NCI-H446 treated with DMSO at 0.1 percent for 48 hours (cell line): ENCODE measurements around the gene PSMB5.

Experiments used
- DNase-seq: peaks from one replicate; lab custom pipeline; 2025; lab: John Stamatoyannopoulos, UW

Gene PSMB5

DNA sequence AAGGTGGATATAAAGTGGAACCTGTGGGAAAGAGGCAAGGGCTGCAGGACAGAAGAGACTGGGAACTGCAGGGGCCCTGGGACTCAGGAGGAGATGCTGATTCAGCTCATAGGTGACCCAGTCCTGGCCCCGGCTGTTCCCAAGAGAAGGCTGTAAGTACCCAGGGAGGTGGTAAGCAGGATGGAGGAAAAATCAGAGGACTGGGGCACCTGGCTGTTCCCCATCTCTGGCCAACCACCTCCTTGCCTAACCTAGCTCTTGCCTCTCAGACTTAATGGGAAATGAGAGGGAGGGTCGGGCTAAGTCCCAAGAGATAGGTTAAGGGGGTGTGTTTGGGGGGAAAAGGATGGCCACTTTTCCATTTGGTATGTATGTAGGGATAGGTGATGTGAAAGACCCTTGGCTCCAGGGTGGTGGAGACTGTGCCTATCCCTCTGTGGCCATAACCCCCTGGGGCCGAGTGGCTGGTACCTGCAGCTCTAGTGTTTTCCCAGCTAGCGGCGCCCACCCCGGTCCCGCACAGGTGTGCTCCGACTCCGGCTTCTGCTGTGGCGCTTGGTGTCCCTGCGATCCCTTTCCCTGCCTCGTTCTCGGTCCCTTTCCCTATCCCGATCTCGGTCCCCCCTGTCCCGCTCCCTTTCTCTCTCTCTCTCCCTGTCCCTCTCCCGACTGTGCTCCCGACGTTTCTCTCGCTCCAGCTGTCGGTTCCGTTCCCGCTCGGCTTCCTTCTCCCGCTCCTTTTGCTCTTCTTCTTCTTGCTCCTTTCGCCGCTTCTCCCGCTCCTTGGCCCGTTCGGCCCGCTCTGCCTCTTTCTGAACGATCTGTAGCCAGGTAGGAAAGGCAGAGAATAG is 24.2 kb upstream of the PSMB5 start:
- no peak for DNase-seq

DNA sequence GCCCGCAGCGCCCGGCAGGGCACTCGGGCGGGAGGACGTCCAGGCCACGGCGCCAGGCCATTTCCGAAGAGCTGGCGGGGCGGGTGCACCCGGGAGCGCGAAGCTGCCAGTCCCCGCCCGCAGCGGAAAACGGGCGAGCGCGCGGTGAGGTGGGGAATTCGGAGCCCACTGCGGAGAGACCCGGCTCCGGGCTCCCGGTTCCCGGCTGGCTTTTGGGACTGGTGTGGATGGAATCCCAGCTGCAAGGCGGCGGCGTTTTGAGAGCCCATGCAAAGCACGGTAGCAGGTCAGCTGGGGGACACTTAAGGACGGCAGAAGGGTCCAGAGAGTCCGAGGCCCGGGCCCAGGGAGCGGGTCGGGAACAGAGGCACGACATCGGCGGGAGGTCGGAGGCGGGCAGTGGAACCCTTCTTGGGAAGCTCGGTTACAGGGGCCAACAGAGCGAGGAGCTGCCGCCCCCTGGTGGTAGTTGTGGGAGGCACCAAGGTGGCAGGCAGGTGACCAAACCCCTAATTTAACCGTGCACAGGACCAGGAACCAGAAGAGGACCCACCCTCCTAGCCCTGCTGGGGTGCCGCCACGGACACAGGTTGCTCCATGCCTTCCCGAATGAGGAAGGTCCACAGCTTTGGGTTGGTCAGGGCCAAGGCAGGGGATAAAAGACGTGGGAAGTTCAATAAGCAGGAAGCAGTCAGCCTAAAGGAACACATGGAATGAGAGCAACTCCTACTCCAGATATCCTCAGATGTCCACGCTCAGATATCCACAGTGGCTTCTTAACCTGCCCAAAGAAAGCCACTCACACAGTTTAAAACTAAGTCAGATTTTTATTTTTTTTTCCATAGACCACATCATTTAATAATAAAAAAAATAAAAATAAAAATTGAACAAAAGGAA is 23.3 kb upstream of the PSMB5 start:
- no peak for DNase-seq

DNA sequence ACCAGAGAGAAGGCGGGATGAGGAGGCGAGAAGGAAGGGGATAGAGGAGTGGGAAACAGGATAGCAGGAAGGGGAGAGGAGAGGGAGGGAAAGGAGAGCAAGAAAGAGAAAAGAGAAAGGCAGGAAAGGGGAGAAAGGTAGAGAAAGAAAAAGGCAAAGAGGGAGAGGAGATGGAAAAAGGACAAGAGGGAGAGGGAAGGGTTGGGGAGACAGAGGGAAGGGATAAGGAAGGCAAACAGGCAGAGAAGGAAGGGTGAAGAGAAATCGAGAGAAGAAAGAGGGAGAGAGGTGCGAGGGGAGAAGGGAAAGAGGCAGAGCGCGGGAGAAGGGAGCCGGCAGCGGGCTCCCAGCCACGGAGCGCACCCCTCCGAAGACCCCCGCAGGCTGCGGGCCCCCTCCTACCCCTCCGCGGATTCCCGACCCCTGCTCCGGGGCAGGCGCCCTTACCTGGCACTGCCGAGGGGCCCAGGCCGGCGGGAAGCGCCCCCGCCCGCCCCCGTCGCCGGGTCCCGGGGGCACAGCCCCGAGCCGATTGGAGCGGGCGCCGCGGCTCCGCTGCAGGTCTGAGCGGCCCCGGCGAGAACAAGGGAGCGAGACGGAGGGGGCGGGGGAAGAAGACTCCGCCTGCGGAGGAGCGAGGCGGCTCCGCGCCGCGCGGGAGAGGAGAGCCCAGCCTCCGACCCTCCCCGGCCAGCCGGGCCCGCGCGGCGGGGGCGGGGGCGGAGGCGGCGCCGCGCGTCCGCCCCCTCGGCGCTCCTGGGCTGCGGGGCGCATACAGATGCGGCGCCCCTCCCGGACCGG is 22.5 kb upstream of the PSMB5 start, which contains the start of gene CDH24:
Gene CDH24, minus strand, starts transcription at position 565 of the 801 bp plus-strand sequence. CDS start 1,787 bp downstream, outside the sequence.
- DNase-seq = no peak

DNA sequence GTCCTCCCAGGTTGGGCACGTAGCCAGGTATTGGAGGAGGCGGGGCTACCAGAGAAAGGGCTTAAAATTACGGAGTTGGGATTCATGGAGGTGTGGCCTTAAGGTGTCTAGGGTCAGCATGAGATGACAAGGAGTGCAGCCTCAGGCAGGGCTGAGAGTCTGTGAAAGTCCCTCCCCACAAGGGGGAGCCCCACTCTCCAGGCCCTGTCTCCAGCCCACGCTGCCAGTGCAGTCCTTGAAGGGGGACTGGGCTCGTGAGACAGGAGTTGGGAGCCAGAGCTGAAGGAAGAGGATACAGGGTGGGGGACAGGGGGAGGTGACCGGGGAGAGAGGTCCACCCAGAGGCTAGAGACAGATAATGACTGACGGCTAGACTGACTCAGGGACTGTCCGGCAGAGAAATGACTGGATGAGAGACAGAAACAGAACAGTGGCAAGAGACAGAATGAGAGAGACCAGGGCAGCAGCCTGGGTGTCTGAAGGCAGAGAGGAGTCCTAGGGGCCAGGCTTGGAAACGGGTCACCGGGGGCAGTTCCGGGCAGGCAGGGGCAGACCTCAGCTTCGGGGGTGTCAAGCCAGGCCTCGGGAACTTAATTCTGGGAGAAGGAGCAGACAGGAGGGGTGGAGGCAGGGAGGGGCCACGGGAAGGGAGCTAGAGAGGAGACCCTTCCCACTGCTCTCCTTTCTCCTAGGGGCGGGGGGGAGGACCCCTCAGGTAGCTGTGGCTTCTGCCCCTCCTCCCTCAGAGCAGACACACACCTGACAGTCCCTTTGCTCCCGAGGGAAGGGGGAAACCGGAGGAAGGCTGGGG is 21.6 kb upstream of the PSMB5 start:
- DNase-seq = no peak

DNA sequence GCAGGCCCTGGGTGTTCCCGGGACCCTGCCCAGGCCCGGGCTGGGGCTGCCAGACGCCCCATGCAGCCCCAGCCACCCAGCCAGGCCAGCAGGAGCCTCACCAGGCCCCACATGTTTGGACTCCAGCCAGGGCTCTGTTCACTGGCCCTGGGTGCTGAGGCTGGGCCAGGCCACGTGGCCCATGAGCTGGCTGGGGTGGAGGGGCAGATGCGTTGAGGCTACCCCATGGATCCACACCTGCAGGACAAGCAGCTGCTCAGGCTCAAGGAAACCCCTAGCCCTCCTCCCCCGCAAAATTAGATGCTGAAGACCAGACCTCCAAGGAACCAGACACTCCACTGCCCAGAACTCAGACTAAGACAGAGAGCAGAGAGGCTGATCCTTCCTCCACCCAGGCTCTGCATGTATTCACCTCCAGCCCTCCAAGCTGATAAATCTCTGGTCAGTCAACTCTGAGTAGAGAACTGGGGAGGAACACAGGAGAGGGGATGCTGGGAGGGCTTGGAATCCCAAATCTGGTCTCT is 21.0 kb upstream of the PSMB5 start:
- DNase-seq = no peak

DNA sequence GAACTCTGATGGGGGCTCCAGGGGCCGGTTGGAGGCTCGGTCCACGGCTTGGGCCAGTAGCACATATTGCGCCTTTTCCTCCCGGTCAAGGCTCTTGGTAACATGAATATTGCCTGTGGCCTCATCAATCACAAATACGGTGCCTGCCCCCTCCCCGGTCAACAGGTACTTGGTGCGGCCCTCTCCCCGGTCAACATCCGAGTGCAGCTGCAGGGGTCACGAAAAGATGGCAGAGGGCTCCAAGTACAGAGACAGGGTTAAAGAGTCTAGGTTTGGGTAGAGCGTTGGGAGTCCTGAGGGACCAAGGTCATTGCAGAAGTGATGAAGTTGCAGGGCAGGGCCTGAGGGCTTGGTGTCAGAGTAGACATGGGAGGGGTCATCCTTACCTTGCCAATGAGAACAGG is 20.4 kb upstream of the PSMB5 start:
- DNase-seq = no peak

DNA sequence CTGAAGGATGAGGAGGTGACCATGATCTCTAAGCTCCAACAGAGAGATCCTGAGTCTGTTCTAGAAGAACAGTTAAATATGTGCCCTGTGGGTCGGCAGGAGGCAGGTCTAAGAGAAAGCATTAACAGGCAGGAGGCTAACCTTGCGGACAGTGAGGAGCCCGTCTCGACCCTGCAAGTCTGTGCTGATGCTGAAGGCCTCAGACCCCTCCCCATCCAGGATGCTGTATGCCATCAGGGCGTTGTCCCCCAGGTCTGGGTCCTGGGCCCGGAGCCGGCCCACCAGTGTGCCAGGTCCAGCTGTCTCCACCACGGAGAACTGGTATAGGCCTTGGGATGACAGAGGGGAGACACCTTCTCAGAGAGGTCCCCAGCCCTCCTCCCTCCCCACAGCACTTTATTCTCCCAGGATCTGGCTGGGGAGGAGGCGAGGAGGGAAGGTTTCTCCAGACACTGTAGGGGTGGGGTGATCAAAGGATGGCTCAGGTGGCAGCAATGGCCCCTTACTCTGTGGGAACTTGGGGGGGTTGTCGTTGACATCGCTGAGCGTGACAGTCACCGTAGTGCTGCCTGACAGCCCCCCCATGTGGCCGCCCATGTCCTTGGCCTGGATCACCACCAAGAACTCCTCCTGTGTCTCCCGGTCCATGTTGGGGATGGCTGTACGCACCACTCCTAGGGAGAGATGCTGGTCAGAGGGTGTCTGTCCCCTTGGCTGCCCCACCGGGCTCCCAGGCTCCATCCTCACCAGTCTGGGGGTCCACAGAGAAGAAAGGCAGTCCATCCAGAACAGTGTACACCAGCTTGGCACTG is 19.5 kb upstream of the PSMB5 start:
- DNase-seq = no peak

DNA sequence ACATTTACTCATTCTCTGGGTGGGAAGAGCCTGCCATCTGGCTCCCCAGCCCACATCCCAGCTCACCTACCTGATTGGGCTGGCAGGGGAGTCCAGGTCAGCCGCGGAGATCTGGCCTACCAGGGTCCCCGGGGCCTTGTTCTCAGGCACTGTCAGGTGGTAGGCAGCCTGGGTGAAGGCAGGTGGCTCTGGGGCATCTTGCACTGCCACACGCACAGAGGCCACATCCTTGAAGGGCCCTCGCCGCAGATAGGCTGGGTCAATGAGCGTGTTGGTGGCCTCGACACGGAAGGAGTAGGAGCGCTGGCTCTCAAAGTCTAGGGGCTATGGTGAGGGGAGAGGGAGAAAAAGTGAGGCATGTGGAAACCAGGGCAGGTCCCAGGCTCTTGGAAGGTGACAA is 18.7 kb upstream of the PSMB5 start:
- DNase-seq = no peak

DNA sequence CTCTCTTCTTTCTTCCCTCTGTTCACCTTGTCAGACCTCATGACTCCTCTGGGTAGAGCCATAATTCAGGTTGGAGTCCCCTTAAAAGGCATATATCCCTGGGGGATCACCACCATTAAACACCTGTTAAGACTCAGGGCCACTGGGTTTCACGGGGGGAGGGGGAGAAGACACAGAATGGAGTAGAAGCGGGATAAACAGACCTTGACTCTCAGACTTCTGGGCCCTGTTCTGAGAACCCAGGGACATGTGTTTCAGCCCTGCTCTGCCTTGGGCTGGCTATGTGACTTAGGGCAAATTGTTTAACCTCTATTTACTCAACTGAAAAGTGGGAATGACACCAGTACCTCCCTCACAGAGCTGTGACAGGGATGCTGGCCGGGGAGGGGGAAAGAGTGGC is 18.0 kb upstream of the PSMB5 start:
- DNase-seq = no peak

DNA sequence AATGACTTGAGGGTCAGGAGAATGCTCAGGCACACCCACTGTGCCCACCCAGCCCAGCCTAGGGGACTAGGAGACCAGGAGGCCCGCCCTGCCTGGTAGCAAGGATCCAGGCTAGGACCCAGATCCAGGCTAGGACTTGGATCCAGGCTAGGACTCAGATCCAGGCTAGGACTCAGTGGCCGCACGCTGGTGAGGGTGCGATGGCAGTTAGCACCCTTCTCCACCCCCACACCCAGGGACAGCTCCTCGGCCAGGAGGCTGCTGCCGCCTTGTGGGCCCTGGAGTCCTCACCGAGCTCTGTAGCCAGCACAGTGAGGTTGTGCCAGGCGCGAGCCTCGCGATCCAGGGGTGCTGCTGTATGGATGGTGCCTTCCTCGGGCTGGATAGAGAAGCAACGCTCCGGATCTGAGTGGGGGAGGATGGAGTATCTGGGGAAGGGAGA is 17.5 kb upstream of the PSMB5 start:
- DNase-seq = no peak

DNA sequence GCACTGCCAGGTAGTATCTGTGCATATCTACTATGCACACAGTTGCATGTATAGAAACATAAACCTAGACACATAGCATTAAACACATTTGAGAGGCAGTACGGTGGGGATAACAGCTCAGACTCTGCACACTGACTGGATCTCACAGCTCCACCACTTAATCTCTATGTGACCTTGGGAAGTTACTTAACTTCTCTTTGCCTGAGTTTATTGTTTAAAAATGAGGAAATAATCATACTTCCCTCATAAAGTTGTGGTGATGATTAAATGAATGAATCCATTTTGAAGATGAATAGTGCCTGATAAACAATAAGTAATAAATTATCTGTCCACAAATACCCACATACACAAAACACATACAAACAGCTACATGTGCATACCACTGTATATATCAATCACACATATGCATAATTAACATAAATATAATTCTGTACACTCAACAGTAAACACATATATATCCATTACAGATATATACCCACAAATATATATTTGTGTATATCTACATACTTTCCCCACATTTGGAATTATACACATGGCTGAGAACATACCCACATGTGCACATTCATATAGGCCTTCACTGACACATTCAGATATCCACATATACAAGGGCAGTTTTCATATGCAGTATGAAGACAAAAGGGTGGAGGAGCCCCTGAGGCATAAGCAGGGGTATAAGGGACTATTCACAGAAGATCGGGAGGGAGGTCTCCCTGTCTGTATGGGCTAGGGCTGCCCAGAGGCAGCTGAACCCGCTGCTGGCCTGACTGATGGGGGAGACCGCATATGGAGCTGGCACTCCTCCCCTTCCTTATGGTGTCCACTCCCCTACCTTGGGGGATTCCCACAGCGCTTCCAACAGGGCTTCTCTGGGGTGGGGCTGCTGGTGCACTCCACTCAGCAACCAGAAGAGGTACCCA is 16.7 kb upstream of the PSMB5 start:
- no peak for DNase-seq

DNA sequence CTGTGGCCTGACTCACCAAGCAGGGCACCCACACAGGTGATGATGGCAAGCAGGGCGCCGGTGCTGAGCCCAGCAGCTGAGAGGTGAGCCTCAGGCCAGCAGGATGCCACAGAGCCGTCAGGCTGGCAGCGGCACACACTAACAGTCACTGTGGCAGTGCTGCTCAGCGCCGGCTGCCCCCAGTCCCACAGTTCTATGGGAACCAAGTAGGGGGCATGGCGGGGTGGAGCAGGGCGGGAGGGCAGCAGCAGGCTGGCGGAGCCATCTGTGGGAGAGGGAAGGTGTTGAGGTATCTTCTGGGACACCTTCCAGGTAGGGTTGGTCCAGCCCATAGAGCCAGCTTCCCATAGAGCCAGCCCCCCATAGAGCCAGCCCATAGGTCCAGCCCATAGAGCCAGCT is 14.3 kb upstream of the PSMB5 start:
- DNase-seq = no peak

DNA sequence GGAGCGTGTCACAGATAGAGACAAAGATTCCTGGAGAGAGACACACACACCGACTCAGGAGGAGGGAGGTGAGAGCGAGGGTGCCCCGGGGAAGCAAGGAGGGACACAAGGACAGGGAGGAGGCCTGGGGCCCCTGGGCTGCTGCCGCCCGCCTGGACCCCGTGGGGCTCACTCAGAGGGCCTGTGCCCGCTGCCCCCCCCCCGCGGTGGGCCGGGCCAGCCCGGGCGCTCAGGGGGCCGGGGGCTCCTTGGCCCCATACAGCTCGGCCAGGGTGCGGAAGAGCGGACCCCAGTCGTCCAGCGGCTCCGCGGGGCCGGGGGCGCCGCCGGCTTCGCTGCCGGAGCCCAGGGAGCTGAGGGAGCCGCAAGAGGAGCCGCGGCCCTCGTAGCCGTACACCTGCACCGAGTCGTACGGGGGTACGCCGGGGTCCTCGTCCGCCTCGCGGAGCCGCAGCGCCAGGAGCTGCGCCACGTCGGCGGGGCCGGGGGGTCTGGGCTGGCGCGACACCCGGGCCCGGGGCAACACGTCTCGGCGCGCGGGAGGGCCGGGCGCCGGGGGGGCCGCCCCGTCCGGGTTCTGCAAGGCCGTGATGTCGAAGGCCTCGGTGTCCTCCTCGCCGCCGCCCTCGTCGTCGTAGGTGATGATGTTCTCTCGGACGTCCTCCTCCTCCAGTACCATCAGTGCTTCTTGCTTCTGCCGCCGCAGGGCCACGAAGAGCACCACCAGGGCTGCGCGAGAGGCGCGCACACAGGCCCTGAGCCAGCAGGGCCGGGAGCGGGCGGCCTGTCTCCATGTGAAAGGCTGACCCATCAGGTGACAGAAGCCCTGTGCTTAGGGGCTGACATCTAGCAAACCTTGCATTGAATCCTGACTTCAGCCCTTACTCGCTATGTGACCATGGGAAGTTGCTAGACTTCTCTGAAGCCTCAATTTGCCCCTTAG is 13.3 kb upstream of the PSMB5 start:
- DNase-seq = no peak

DNA sequence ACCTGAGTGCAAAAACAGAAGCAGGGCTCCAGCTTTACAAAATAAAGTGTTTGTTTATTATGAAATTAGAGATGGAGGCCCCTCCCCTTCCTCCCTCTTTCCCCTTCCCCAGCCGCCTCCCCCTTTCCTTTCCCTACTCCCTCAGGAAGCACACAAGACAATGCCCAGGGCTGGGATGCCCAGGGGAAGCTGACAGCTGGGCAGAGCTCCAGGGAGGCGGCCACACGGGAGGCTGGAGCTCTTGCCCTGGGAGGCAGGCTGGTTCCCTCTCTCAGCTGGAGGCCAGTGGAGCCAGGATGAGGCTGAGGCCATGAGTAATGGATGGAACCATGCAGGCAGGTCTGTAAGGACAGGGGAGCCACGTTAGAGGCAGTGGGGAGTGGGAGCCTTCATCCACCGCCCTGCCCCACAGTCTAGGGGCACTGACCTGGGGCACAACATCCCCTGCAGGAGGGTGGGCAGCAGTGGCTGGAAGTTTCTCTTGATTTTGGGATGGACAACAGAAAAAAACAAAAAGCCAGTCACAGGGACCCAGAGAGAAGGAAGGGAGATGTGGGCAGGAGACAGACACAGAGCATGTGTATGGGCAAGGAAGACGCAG is 12.4 kb upstream of the PSMB5 start:
- DNase-seq = no peak

DNA sequence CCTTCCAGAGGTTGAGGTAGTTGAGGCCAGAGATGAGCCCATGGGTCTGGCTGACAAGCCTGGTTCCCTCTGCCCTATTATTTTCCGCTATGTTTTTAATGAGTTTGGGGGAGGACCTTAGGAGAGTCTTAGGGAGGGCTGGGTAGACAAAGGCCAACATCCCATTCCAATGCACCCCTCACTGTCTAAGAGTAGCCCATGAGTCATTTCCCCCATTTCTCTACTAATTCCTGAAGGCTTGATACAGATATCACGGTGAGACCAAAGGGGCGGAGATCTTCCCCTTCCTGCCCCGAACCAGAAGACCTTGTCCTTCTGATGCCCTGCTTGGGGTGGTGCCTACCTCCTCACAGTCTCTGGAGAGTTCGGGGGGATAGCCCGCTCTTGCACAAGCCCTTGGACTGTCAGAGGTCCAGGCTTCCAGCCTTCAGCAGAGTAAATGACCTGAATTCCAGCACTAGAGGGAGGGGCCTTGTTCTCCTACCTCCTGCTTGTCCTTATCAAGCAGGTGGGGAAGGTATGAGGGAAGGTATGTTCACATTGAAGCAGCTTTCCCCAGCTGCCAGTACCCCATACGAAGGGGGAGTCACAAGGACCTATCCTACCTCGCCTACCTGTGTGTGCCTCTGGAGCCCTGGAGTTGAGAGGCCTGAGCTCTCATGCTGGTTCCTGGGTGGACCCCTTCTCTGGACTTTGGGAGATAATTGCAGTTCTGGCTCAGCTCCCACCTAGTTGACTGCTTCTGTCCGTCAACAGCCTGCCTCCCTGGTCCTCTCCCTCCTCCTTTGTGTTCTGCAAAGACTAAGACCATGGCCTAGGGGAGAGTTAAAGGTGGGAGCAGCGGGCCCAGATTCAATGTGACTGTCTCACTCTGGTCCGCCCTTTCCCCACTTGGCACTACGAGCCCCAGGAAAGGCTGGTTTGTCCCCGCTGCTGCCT is 11.0 kb upstream of the PSMB5 start:
- no peak for DNase-seq

DNA sequence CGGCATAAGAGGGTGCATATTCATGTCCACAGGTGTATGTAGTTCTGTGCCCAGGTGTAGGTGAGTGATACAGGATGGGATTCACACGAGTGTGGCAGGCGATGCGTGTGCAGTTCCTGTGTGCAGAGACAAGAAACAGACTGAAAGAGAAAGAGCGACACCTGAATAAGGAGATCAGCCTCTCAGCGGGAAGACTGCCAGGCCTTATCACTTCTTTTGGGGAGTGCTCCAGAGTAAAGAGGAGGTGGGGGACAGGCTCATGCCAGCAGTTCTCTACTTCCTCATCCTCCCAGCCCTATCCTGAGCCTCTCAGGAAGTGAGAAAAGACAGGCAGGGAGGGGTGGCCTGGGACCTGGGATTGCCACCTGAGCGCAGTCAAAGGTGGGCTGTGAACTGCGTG is 10.1 kb upstream of the PSMB5 start:
- DNase-seq = no peak
